ENCODE measurements around the gene CLEC4A. TPM values are rescaled to one million over a fixed set of nuclear protein-coding genes. Genes with fewer than 3 reads are reported as not detected.

CLEC4A gene
- total RNA-seq, 1 donor from 2014 or later: not detected

Other genes starting within 250 kb of the CLEC4A start
- gene SLC2A3, start 187.4 kb upstream of the CLEC4A start, total RNA-seq: 50.6 and 52.2 TPM in 2 replicates
- gene FOXJ2, start 90.9 kb upstream of the CLEC4A start, total RNA-seq: 14.1 and 15.4 TPM in 2 replicates
- not detected in 2 replicates for gene C3AR1, start 57.3 kb upstream of the CLEC4A start, total RNA-seq
- gene NECAP1, start 41.3 kb upstream of the CLEC4A start, total RNA-seq: 25.7 and 27.3 TPM in 2 replicates
- not detected in 2 replicates for gene ZNF705A, start 33.4 kb downstream of the CLEC4A start, total RNA-seq
- not detected in 2 replicates for gene FAM90A1, start 104.0 kb downstream of the CLEC4A start, total RNA-seq